HG03520 (cell line): ENCODE results near the gene LIM2.

Experiments
- ATAC-seq: cut with Tn5 transposase; IDR thresholded peaks from one replicate; pipeline ENCODE4 v1.9.1; 2021; ENCODE audit warnings: mild to moderate bottlenecking, moderate library complexity; ENCODE audit not compliant: unreplicated experiment

LIM2 gene

GRCh38 chr19:51366389-51367254, 21.2 kb downstream of the LIM2 start:
- peak; percentile 43 for ATAC-seq

DNA sequence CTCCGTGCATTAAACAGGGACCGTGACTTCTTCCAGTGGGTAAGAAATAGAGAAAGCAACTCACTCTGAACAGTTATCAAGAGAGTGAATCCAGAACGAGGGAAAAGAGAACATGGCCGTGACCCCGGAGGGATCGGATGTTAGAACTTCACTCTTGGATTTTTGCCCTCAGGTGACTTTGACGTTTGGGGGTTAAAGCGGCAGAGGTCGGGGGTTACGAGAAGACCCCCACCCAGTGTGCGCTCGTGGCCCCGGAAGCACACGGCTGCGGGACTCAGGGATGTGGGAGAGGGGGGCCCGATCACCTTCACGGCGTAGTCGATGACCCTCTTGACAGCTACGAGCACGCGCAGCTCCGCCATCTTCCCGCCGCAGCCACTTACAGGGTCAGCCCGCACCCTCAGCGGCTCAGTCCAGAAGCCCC, 21.8 kb downstream of the LIM2 start, which contains the start of gene ETFB:
Gene ETFB, minus strand, starts transcription at position 424 of the 424 bp plus-strand sequence. Its CDS starts 62 bp downstream, at position 362.
- no peak for ATAC-seq

- no peak for ATAC-seq
Measured at GRCh38 chr19:51365211-51365964, 22.4 kb downstream of the LIM2 start.

DNA sequence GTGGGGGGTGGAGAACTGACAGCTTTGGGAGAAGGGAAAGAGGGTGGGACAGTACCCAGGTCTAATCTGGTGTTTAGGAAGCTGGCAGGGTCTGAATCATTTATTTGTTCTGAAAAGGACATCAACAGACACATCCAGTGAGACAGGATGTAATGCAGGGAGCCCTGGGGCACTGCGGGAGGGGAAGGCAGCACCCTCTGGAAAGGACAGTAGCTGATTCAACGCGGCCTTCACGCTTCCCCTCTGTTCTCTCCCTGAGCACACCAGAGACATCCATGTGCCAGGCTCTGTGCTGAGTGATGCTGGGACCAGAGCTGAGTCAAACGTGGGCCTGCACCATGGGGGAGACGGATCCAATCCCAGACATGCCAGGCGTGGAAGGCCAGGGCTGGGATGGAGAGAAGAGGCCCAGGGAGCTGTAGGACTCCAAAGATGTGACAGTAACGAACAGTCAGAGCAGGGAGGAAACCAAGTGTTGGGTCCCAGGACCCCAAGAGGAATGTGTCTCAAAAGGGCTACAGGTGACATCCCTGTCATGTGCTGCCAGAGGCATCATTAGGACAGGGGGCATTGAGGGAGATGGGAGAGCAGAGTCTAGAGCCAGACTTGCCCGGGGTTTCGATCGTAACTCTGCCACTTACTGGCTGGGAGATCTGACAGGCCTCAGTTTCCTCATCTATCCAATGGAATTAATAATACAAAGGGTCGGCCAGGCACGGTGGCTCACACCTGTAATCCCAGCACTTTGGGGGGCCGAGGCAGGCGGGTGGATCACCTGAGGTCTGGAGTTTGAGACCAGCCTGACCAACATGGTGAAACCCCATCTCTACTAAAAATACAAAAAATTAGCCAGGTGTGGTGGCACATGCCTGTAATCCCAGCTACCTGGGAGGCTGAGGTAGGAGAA, 23.3 kb downstream of the LIM2 start:
- ATAC-seq = no peak

DNA sequence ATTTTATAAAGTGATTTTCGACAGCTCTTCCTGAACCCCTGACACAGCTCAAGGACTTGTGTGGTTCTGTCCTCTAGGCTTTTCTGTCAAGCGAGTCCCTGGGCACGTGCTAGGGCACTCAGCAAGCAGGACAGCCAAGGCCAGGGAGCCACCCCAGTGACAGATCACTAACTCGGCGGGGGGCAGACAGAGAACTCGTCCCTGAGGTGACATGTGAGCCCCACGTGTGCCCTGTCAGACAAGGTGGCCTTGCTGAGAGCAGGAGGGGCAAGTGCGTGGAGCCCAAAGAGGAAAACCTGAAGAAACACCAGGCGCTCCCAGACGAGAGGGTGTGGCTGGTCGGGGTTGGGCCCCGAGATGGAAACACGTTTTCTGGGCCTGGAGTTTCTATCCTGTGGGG, 26.5 kb downstream of the LIM2 start:
- ATAC-seq = no peak

- no peak for ATAC-seq
Measured at GRCh38 chr19:51359294-51359693, 28.5 kb downstream of the LIM2 start.

GRCh38 chr19:51357952-51358351, 29.8 kb downstream of the LIM2 start:
- no peak for ATAC-seq

- no peak for ATAC-seq
Measured at GRCh38 chr19:51356159-51356801, 31.5 kb downstream of the LIM2 start.

DNA sequence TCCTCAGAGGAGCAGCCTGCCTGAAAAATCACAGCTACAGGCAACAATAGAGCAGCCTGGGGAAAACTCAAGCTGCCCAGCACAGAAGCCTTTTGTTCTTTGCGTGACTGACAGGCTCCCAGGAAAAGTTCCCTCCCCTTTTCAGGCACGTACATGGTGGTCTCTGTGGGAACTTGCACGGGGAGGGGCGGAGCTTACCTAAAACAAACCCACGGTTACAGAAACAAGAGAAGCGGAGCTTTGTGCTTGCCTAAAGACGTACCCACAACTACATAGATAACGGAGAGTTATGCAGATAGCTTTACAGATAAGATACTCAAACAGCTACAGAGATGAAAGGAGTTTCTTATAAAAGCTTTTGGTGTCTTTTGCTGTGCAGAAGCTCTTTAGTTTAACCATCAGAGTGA, 33.0 kb downstream of the LIM2 start:
- ATAC-seq = no peak

GRCh38 chr19:51354103-51354741, 33.6 kb downstream of the LIM2 start:
- no peak for ATAC-seq

DNA sequence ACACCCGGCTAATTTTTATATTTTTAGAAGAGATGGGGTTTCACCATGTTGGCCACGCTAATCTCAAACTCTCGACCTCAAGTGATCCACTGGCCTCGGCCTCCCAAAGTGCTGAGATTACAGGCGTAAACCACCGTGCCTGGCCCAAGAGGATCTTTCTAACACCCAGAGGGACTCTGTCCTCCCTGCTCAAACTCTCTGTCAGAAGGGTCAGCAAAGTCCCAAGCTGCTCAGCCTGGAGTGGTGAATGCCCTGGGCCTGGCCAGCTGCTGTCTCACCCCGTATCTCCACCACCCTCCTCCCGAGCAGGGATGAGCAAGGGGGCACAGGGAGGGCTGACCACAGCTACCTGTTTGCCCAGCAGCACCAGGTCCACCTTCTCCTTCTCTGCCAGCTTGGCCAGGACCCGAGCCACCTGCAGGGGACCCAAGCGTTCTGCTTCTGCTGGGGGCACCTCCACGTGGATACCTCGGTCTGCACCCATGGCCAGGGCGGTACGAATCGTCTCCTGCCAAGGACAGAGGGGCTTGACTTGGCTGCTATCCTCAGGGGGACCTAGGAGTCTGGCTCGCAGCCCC, 34.9 kb downstream of the LIM2 start:
- no peak for ATAC-seq

- no peak for ATAC-seq
Measured at GRCh38 chr19:51351266-51351990, 36.3 kb downstream of the LIM2 start.

- no peak for ATAC-seq
Measured at GRCh38 chr19:51347209-51347928, 40.4 kb downstream of the LIM2 start.

GRCh38 chr19:51346742-51347141, 41.0 kb downstream of the LIM2 start:
- no peak for ATAC-seq

- no peak for ATAC-seq
Measured at GRCh38 chr19:51345076-51345620, 42.6 kb downstream of the LIM2 start.

DNA sequence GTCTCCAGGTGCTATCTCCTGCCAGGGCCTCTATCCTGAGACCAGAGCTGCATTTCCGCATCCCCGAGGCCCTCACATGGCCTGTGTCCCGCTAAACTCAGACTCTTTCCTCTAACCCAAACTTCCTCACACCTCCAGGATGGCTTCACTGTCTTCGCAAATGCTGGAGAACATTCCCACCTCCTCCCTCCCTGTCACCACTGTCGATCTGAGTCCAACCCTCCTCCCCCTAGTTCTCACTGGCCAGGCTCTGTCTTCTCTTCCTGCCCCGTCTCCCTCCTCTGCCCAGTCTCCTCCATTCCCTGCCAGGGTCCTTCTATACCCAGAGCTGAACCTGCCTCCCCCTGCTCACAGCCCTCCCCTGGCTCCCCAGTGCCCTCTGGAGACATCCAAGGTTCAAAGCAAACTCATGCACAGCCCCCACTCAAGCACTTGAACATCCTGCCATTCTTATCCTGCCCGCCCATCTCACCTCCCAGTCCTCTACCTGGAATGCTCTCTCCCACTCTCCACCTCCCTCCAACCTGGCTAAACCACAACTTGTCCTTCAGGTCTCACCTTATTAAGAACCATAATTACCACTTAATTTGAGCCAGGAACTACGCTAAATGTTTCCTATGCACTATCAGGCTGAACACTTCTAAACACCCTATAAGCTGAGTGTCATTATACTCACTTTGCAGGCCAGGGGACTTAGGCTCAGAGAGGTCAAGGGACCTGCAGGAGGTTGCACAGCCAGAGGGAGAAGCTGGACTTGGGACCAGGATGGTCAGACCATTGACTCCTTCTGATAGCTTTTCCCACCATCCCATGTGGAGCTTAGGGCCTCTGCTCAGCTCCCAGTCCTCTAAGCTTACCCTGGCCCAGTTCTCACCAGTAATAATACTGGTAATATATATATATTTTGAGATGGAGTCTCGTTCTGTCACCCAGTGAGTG, 44.9 kb downstream of the LIM2 start:
- ATAC-seq = no peak
